ENCODE results near the gene JPH2.

- TF ChIP-seq, protein P1, sequence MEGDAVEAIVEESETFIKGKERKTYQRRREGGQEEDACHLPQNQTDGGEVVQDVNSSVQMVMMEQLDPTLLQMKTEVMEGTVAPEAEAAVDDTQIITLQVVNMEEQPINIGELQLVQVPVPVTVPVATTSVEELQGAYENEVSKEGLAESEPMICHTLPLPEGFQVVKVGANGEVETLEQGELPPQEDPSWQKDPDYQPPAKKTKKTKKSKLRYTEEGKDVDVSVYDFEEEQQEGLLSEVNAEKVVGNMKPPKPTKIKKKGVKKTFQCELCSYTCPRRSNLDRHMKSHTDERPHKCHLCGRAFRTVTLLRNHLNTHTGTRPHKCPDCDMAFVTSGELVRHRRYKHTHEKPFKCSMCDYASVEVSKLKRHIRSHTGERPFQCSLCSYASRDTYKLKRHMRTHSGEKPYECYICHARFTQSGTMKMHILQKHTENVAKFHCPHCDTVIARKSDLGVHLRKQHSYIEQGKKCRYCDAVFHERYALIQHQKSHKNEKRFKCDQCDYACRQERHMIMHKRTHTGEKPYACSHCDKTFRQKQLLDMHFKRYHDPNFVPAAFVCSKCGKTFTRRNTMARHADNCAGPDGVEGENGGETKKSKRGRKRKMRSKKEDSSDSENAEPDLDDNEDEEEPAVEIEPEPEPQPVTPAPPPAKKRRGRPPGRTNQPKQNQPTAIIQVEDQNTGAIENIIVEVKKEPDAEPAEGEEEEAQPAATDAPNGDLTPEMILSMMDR (IDR thresholded peaks at IDR 0.05; ENCODE audit: insufficient read depth, low read length, poor library complexity, severe bottlenecking) = no peak
- TF ChIP-seq EZH2phosphoT487 (conservative IDR thresholded peaks at IDR 0.05; ENCODE audit: low read length) = no peak
Observed at GRCh38 chr20:44135417-44136204, 51.4 kb downstream of the JPH2 start.

All from SU-DHL-6 (cell line).